ENCODE data around the gene BID. TPM values are rescaled to one million over a fixed set of nuclear protein-coding genes. Genes with fewer than 3 reads are reported as not detected.

The BID gene
- total RNA-seq, 1 experiment from 2014 or later = 58.2 TPM

GRCh38 chr22:17785185-17786184 lies 11.2 kb upstream of the BID start:
- Histone ChIP-seq H3K9me2 (ENCODE audit: insufficient read depth) (no peaks in the 10 kb centered on the region), H3K79me2 (ENCODE audit: insufficient read depth, low read length) (no peaks in the 10 kb centered on the region), H3K36me3 (ENCODE audit: control insufficient read depth in 1 of 2, insufficient read depth in 2 of 2, low read length in 2 of 2) (peaks cover 0 to 3% of the 10 kb centered on the region in 2 experiments; a peak in 1 of 4 replicates), H3K4me2 (ENCODE audit: low read length) (peak overlapping the region; percentile 56), H3K4me3 (replicated peaks in 1 of 2; ENCODE audit: low read depth in 1 of 2, low read length in 2 of 2) (no peak overlapping the region), H3K27me3 (ENCODE audit: insufficient read depth, low read length) (no peaks in the 10 kb centered on the region), H3K9ac (ENCODE audit: low read length) (no peak overlapping the region), H4K20me1 (ENCODE audit: insufficient read depth) (no peaks in the 10 kb centered on the region), H2AFZ (ENCODE audit: low read depth, low read length, poor library complexity, severe bottlenecking) (no peak overlapping the region), H3K4me1 (ENCODE audit: control insufficient read depth in 1 of 2, insufficient read depth in 2 of 2, low read length in 2 of 2) (peaks cover 10 to 21% of the 10 kb centered on the region in 2 experiments; a peak in 3 of 4 replicates), H3K27ac (ENCODE audit: low read depth, low read length) (no peak overlapping the region), H3K9me3 (ENCODE audit: control insufficient read depth in 1 of 2, insufficient read depth in 1 of 2, low read depth in 1 of 2, low read length in 2 of 2) (no peaks in the 10 kb centered on the region)
- POLR2A ChIA-PET = interaction anchor here (0.7 to 1.0 kb wide), 3 partner anchors 43 to 437 kb away, joined by 3 to 4 read pairs (median 3); no protein-coding TSS in a partner anchor
- ATAC-seq (peak; percentile 96), DNase-seq (ENCODE audit: low read depth, low spot score) (peak; percentile 41)
- BruUV-seq (replicated peaks) = no TSS peak
- TF ChIP-seq, protein P1, sequence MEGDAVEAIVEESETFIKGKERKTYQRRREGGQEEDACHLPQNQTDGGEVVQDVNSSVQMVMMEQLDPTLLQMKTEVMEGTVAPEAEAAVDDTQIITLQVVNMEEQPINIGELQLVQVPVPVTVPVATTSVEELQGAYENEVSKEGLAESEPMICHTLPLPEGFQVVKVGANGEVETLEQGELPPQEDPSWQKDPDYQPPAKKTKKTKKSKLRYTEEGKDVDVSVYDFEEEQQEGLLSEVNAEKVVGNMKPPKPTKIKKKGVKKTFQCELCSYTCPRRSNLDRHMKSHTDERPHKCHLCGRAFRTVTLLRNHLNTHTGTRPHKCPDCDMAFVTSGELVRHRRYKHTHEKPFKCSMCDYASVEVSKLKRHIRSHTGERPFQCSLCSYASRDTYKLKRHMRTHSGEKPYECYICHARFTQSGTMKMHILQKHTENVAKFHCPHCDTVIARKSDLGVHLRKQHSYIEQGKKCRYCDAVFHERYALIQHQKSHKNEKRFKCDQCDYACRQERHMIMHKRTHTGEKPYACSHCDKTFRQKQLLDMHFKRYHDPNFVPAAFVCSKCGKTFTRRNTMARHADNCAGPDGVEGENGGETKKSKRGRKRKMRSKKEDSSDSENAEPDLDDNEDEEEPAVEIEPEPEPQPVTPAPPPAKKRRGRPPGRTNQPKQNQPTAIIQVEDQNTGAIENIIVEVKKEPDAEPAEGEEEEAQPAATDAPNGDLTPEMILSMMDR (IDR thresholded peaks at IDR 0.05 in 2 of 3, conservative IDR thresholded peaks at IDR 0.05 in 1 of 3; ENCODE audit: borderline replicate concordance in 1 of 3, insufficient read depth in 1 of 3, low read depth in 2 of 3, low read length in 2 of 3) = peak; percentile 52 to 93 (median 82); a peak in 5 of 6 replicates
- TF ChIP-seq TCF7L2 (IDR thresholded peaks at IDR 0.05; ENCODE audit: borderline replicate concordance, extremely low read depth, insufficient read depth, insufficient read length) (peak; percentile 10), JUND (IDR thresholded peaks at IDR 0.05) (no peak), RAD21 (IDR thresholded peaks at IDR 0.05; ENCODE audit: low read depth) (peak; percentile 64)
- intact Hi-C loops (cut with micrococcal nuclease) = loop anchor here (1.0 kb wide), 2 partner anchors 43 to 227 kb away; no protein-coding TSS in a partner anchor
- CTCF ChIA-PET = interaction anchor here (0.5 to 5.8 kb wide), 24 partner anchors 11 to 711 kb away, joined by 3 to 96 read pairs (median 3); partner anchors contain the start of gene PEX26
- RAD21 ChIA-PET (ENCODE audit: low non-redundant PET in 1 of 2, low total read pairs in 2 of 2, uncharacterized antibody in 2 of 2, unreplicated experiment in 2 of 2) = interaction anchor here (0.6 to 1.7 kb wide), 10 partner anchors 13 to 292 kb away, joined by 3 to 10 read pairs (median 4); partner anchors contain the start of gene PEX26 (in 1 of the 2)
